GM12875 (cell line): ENCODE results near the gene ADGRB3.
"Not testable (repeated sequence)": the region's sequence is repeated elsewhere in the genome, so short reads cannot be mapped to it uniquely, and the experiment has no call there.

Experiments
- H3K4me3 ChIP-seq: one replicate; pipeline ENCODE4 v1.5.1; 2011; ENCODE audit warnings: low read depth, low read length, control low read depth
- TF ChIP-seq, protein P1 (sequence below): IDR thresholded peaks from 2 replicates; pipeline ENCODE4 v1.5.1; 2011; ENCODE audit warnings: low read depth, mild to moderate bottlenecking, control low read depth, inconsistent platforms, low read length, moderate library complexity, borderline replicate concordance; ENCODE audit not compliant: insufficient read depth

ADGRB3 gene

DNA sequence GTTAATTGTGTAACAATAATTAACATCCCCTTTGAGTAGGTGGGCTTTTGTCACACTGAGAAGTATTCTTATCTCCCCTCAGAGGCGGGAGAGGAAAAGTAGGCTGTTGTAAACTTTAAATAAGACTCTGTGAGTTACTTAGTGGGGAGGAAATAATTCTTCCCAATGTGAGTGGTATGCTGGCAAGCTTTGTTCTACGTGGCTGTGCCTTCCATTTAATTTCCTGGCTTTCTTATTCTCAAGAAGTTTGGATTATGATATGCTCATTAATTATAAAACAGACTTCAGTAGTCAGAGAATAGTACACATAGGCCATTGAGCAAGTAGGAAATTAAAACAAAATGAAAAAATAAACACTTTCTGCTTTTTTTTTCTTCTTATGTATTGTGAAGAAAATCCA, 19.1 kb downstream of the ADGRB3 start:
- TF ChIP-seq, protein P1, sequence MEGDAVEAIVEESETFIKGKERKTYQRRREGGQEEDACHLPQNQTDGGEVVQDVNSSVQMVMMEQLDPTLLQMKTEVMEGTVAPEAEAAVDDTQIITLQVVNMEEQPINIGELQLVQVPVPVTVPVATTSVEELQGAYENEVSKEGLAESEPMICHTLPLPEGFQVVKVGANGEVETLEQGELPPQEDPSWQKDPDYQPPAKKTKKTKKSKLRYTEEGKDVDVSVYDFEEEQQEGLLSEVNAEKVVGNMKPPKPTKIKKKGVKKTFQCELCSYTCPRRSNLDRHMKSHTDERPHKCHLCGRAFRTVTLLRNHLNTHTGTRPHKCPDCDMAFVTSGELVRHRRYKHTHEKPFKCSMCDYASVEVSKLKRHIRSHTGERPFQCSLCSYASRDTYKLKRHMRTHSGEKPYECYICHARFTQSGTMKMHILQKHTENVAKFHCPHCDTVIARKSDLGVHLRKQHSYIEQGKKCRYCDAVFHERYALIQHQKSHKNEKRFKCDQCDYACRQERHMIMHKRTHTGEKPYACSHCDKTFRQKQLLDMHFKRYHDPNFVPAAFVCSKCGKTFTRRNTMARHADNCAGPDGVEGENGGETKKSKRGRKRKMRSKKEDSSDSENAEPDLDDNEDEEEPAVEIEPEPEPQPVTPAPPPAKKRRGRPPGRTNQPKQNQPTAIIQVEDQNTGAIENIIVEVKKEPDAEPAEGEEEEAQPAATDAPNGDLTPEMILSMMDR, result no peak
- H3K4me3 ChIP-seq, result no peak overlapping the region

DNA sequence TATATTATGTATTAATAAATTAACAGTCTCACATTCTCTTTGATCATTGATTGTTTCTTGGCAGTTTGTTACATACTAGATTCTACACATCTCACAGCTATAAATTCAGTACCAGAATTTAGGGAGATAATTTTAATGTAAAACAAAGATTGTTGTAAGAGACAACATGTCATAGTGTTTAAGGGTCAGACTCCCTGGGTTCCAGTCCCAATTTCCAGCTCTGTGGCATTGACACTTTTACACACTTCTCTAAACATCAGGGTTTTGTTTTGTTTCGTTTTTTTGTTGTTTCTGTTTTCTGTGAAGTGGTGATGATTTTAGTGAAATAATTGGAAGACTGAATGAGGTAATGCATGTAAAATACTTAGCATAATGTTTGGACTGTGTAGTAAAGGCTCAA, 19.9 kb downstream of the ADGRB3 start:
- TF ChIP-seq, protein P1, result no peak
- no peak overlapping the region for H3K4me3 ChIP-seq

- TF ChIP-seq, protein P1, result no peak
- H3K4me3 ChIP-seq, result no peak overlapping the region
These were observed 22.5 kb downstream of the ADGRB3 start for GRCh38 chr6:68657374-68658139.

DNA sequence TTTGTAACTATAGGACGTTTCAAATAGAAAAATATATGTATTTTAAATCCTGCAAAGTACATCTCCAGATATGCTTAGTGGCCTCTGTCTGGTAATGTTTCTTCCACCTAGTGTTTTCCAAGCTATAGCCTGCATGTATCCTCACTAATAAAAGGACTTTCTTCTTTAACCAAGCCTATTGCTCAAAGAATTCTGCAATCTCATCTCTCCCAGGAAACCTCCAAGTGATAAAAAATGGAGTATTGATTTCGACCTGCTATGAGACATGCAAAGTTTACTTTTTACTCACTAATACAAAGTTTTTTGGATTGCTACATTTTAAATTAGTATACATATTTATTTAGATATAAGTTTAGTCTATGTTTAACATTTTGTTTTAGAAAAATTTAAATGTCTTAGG, 23.3 kb downstream of the ADGRB3 start:
- TF ChIP-seq, protein P1, result no peak
- no peak overlapping the region for H3K4me3 ChIP-seq

DNA sequence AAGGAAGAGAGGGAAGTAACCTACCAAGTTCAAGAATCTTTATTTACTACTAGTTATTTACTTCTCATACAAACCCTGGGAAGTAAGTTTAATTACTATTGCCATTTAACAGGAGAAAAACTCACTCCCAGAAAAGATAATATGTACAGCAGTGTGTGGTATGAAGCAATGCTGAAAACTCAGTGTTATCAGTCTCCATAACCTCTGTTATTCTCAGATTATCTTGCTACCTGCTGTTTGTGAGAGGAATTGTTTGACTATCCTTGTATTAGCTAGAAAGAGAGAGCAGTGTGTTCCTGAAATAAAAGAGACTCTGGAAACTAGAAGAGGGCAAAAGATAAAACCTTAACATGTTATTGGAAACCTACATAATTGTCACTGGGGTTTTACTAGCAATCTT, 38.2 kb downstream of the ADGRB3 start:
- TF ChIP-seq, protein P1, result no peak
- H3K4me3 ChIP-seq, result no peak overlapping the region

GRCh38 chr6:68675548-68675947, 40.5 kb downstream of the ADGRB3 start:
- TF ChIP-seq, protein P1, result no peak
- H3K4me3 ChIP-seq, result no peak overlapping the region

GRCh38 chr6:68676094-68676493, 41.0 kb downstream of the ADGRB3 start:
- not testable (repeated sequence) for H3K4me3 ChIP-seq

DNA sequence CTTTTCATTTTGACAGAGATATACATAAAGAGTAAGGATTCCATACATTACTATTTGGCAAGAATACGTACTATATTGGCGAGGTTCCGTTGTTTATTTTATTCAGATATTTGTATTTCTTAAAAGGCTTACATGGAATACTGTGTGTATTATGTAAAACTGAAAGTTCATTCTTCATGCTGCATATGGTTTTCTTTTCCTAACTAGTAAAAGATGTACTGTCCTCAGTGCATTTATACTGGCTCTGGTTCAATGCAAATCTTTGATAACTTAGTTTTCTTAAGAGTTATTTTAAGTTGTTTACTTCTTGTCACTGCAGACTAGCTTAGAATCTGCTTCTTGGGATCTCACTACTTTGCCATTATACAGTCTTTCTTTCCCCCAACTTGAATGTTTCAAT, 42.0 kb downstream of the ADGRB3 start:
- TF ChIP-seq, protein P1, result no peak
- no peak overlapping the region for H3K4me3 ChIP-seq
